Measurements from ENCODE around the gene ANAPC5.
"Not testable (repeated sequence)": the region's sequence is repeated elsewhere in the genome, so short reads cannot be mapped to it uniquely, and the experiment has no call there.

The ANAPC5 gene

DNA sequence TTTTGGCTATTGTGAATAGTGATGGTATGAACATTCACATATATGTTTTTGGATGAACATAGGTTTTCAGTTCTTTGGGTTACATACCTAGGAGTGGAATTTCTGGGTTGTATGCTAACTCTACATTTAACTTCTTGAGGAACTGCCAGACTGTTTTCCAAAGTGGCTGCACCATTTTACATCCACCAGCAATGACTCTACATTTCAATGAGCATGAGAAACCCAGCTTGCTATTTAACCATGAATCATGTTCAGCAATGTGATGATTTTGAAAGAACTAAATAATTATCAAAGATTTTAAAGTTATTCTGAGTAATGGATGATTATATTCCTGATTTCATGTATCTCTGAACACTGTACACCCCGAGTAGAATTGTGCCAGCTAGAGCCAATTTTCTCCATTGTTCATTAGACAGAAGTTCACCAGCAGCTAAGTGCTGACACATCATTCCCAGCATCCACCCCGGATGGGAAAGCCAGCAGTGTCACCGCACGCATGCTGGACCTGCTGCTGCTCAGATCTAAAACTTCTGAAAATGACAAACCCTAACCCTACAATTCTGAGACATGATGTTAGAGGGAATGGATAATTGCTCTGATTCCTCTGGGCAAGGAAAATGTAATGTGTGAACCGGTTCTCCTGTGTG lies 13.3 kb upstream of the ANAPC5 start:
- DNase-seq (ENCODE audit: low read depth) = no peak

DNA sequence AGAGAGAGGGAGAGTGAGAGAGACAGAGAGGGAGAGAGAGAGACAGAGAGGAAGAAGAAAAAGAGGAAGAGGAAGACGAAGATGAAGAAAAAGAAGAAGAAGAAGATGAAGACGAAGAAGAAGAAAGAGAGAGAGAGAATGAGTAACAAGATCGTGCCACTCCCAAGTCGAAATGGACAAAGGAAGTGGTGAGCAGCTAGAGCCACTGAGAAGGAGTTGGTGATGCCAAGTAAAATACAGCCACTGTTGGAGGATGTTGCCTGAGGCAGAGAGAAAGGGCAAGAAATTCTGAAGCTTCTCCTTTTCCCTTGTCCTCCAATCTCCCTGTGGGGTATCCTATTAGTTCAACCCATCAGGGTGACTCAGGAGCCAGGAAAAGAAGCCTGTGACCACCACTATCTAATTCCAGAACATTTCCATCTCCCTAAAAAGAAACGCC lies 12.5 kb upstream of the ANAPC5 start:
- DNase-seq (ENCODE audit: low read depth) = no peak

DNA sequence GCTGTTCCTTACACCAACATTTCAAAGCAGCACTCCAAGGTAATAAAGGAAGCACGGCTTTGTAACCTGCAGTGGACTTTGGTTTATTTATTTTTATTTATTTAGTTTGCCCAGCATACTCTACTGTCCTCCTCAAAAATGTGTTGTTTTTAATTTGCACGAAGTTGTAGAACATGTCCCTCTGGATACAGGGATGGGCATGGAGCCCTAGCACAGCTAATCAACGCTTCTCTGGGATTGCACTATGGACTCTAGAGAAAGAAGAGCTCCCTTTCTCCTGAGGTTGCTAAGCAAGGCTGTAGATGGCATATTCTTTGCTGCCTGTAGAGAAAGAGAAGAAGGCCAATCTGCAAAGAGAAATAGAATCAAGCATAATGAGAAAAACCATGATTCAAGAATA lies 5.9 kb upstream of the ANAPC5 start:
- no peak for DNase-seq (ENCODE audit: low read depth)

DNA sequence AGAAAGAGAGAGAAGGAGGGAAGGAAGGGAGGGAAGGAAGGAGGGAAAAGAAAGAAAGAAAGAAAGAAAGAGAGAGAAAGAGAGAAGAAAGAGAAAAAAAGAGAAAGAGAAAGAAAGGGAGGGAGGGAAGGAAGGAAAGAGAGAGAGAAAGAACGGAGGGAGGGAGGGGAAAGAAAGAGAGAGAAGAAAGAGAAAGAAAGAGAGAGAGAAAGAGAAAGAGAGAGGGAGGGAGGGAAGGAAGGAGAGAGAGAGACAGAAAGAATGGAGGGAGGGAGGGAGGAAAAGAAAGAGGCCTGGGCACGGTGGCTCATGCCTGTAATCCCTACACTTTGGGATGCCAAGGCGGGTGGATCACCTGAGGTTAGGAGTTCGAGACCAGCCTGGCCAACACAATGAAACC lies 5.1 kb upstream of the ANAPC5 start:
- DNase-seq (ENCODE audit: low read depth) = no peak

DNA sequence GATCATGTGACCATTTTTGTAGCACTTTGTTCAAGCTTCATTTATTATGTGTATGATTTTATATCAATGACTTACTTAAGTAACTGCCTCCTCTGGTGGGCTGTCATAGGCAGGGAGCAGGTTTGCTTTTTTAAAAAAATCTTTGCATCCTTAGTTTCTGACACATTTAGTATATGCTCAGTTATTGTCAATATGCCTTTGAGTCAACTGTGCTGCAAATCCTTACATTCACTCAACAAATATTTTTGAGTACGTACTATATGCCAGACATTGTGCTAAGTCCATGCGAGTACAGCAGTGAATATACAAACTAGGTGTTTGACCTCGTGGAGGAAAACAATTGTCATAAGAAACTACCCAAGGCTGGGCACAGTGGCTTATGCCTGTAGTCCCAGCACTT lies 4.4 kb upstream of the ANAPC5 start:
- no peak for DNase-seq (ENCODE audit: low read depth)

DNA sequence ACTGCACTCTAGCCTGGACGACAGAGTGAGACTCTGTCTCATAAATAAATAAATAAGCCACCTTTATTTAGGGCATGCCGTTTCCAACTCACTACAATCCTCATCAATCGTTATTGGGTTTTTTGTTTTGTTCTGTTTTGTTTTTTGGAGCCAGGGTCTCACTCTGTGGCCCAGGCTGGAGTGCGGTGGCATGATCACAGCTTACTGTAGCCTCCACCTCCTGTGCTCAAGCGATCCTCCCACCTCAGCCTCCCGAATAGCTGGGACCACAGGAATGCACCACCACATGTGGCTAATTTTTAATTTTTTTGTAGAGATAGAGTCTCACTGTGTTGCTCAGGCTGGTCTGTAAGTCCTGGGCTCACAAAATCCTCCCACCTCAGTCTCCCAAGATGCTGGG lies 3.6 kb upstream of the ANAPC5 start:
- no peak for DNase-seq (ENCODE audit: low read depth)

DNA sequence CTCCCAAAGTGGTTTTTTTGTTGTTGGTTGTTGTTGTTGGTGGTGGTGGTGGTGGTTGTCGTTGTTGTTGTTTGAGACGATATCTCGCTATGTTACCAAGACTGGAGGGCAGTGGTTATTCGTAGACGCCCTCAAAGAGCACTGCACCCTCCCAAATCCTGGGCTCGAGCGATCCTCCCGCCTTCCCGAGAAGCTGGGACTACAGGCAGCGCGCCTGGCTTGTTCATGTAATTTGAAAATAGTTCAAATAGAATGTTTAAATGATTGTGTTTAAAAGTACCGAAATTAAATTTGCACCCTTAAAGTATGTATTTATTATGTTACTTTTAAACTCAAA lies 439 bp upstream of the ANAPC5 start:
- no peak for DNase-seq (ENCODE audit: low read depth)

DNA sequence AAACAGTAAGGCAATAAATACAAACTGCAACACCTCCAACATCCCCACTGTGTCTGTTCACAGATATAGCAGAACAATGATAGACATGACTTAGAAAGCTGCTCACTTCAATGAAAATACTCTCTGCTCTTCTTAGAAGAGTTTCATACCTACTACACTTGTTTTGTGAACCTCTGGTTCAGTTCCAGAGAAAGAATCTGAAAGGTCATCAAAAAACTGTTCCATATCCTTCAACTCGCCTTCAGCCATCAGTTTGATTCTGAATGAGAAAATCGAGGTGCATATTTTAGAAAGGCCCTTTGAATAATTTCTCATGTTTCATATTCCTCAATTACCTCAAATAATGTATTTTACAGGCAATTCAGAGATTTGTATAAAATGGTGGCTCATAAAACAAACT lies 5.5 kb downstream of the ANAPC5 start:
- no peak for DNase-seq (ENCODE audit: low read depth)

DNA sequence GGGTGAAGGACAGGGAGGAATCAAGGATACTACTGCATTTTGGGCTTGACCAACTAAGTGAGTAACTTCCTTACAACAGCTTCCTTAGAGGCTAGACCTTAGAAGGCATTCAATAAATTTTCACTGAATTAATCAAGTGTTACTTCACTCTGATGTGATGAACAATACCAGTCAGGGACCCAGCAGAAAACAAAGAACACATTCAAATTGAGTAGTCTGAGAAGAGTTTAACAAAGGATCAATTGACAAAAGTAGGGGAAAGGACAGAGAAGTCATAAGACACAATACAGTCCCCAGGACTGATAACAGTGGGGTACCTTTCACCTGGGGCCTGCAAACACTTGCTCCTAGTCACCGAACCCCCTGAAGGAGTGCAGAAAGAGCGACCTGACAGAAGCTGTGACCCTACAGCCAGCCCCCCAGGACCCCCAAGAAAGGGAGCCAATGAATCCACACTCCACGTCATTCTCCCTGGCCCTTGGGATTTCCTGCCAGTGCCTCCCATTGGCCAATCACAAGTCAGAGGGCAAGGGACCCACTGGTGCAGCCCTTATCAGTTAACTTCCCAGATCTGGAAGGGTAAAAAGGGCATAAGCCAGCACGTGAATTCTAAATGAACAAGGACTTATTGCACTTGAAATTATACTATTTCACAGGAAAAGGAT lies 6.9 kb downstream of the ANAPC5 start:
- DNase-seq (ENCODE audit: low read depth) = no peak

DNA sequence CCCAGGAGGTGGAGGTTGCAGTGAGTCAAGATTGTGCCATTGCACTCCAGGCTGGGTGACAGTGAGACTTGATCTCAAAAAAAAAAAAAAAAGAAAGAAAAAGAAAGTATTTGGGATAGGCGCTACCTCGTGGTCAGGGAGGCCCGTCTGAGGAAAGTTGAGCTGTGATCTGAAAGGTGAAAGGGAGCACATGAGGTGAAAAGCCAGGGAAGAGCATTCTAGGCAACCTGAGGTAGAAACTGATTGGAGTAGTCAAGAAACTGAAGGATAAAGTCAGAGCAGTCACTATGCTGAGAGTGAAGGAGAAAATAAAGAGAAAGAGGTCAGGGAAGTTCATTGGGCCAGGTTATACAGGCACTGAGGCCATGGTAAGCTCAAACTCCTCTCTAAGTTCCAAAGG lies 7.7 kb downstream of the ANAPC5 start:
- DNase-seq (ENCODE audit: low read depth) = no peak

DNA sequence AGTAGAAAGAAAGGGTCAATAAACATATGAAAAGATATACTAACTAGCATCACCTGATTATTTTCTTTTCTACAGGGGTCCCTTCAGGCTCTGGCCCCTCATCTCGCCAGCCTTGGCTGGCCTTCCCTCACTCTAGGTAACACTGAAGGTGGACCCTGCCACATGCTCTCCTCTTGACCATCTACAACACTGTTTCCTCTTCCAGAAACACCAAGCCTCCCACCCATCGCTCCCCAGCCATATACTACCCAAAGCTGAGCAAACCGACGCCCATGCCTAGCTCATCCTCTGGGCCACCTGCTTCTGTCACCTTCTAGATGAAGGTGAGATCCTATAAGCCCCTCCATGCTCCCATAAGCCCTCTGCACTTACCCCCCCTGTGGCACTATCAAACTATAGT lies 14.8 kb downstream of the ANAPC5 start:
- no peak for DNase-seq (ENCODE audit: low read depth)

DNA sequence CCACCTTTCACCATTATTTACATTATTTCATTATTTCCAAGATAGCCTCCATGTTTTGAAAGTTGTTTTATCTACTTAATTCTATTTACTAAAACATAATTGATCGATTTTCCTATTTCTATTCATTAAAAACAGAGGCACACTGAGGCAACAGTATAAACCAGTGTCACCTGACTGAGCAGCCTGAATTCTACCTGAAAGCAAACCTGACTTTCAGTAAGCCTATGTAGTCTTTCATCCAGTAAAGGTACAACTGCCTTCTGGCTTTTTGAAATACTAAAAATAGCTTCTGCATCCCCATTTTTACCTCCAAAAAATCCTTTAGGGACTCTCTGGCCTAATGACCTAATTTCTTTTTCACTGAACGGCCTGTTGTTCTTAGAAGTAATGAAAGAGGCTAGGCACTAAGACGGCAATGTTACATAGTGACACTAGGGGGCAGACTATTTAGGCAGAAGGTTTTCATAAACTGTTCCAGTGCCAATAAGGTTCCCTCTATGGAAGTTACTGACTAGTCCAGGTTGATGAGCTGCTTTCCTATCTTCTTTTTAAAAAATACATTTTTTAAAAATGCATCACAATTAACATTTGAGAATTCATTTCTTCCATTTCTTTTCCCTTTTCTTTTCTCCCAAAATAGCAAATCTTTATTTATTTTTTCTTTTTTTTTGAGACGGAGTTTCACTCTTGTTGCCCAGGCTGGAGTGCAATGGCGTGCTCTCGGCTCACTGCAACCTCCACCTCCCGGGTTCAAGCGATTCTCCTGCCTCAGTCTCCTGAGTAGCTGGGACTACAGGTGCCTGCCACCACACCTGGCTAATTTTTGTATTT lies 17.5 kb downstream of the ANAPC5 start:
- peak; percentile 19 for DNase-seq (ENCODE audit: low read depth)

DNA sequence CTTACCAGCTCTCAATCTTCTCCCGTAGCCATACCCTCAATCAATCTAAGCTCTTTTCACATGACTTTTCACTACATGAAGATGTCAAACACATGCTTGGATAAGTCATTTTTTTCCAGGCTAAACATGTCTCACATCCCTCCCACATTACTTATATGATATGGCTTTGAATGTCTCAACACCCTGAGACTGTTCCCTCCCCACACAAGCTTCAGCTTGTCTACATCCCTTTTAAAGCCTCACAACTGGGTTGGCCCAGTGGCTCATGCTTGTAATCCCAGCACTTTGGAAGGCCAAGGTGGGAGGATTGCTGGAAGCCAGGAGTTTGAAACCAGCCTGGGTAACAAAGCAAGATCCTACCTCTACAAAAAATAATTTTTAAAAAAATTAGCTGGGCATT lies 18.5 kb downstream of the ANAPC5 start:
- no peak for DNase-seq (ENCODE audit: low read depth)

DNA sequence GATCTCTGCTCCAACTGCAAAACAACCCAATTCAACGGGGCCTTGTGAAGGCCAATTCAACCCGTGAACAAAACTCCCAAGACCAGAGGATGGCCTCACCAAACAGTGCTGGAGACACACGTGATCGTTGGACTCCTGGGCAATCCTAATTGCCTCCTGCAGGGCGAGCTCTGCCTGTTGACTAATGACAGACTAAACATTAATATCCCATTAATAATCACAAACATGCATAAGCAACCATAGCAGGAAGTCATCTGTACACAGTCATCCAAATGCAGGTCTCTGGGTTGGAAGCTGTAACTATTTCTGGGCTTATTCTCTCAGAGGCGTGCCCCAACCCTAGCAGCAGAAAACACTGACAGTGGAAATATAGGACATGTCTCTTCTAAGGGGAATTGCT lies 21.0 kb downstream of the ANAPC5 start:
- DNase-seq (ENCODE audit: low read depth) = no peak

DNA sequence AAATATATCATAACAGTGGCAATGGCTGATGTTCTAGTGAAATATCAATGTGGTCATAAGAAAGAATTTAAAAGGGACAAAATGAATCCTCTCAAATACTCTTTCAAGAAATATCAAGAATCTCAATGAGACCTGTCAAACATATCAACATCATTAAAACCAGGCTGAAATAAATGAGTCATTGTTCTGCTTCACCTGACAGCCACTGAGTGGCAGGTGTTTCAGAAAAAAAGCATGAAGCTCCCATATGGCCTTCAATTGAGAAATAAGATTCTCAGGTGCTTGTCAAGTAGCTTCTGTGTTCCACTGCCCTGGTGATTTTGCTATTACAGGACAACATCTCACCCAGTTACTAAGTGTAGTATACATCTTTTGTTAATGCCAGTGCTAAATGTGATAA lies 21.5 kb downstream of the ANAPC5 start:
- DNase-seq (ENCODE audit: low read depth) = no peak

DNA sequence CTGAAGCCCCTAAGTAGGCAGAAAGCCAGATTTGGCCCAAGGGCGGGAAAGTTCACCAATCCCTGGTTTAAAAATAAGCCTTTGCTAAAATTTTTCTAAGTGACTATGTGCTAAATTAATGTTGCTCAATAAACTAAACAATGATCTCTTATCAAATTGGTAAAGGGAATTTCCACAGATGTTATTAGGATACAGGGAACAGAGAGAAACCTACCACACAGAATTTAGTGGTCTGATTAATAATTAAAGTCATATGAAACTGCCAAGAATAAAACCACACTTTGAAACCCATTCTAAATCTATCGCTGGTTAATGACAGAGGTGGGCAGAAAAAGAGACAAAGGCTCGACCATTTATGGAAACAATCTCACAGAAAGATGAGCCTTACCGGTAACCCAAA lies 22.0 kb downstream of the ANAPC5 start:
- no peak for DNase-seq (ENCODE audit: low read depth)

DNA sequence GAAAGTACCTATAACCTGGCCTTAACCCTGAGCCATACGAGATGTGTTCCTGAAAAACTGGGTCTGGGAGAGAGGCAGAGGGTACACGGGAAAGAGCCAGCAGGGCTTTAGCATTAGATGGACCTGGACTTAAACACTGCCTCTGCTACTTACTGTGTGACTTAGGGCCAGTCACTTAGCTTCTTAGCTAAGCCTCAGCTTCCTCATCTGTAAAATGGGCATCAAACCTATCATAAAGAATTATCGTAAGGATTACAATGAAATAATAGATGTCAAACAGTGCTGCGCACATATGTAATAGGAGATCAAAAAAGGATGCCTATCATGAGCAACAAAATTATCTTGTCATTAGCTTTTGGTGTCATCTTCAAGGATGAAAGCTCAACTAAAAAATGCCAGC lies 23.6 kb downstream of the ANAPC5 start:
- DNase-seq (ENCODE audit: low read depth) = no peak

DNA sequence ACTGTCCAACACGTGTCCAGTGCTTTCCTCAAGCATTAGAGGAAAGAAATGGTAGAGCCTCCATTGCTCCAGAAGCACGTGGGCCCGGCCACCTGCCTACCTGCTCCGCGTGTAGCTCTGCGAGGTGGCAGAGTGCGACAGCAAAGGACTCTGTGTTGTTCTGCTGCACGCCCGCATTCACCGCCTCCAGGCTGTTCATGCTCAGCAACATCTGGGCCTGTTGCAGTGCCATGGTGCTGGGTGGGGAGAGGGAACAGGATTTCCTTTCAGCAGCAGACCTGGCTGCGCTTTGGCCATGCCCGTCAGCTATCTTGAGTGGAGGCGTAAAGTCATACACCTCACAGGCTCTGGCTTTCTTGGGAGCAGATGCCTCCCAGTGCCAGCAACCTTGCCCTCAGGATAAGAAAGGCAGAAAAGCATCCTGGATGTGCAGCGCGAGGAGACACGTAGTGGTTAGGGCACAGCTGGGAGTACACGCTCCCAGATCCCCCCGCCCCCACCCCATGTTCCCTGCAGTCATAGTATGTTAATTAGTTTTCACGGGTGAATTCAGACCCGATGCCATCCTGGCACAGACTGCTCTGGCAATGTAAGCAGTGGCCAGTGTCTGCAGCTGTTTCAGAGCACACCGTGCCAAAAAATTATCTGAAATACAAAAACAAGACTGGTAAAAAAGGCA lies 25.1 kb downstream of the ANAPC5 start:
- DNase-seq (ENCODE audit: low read depth) = no peak

DNA sequence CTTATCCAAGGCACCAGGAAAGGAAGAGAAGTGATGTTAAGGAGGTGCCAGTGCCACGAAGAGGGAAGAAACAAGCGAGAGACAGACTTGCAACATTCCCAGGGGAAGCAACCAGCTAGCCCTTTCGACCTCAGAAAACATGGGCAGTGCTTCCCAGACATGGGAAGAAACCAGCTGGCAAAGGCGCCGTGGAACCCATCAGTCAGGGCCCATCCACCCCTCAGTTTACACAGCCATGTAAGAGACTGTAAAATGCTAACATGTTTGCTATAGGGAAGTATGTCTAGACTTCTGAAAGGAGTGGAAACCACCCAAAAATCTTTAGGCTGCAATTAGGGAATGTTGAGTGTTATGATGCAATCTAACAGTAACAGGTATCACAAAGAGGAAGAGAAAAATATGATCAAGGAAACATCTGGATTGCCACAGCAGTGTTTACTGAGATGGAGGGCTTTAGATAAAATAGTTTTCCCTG lies 26.3 kb downstream of the ANAPC5 start:
- no peak for DNase-seq (ENCODE audit: low read depth)

DNA sequence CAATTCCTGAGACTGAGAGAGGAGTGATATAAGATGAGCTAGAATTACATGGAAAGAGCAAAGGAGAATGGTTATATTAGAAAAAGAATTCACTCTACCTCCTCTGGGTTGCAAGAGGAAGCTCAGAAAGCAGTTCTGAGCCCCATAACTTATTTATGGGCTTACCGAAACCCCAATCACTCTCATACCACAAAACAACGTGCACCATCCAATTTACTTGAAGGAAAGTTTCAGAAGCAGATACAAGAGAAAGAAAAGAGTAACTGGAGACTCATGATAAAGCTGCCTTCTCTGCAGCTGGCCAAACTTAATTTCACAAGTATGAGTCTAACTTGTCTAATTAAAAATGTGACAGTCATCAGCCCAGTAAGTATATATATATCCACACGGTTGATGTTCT lies 28.3 kb downstream of the ANAPC5 start:
- DNase-seq (ENCODE audit: low read depth) = no peak

DNA sequence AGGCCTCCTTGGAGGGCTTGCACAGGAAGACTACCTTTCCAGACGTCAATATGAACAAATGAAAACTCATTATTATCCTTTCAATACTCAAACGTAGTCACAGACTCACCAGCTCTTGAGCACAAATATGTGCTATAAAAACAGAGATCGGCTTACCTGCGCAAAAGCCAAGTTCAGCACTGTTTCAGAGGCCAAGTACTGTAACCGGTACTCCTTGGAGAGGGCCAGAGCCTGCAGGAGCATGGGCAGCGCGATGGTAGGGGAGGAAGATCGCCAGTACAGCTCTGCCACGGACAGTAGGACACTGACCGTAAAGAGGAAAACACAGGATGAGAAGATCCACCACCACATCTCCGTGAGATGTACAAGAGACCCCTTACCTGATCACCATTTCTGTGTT lies 34.1 kb downstream of the ANAPC5 start:
- no peak for DNase-seq (ENCODE audit: low read depth)

DNA sequence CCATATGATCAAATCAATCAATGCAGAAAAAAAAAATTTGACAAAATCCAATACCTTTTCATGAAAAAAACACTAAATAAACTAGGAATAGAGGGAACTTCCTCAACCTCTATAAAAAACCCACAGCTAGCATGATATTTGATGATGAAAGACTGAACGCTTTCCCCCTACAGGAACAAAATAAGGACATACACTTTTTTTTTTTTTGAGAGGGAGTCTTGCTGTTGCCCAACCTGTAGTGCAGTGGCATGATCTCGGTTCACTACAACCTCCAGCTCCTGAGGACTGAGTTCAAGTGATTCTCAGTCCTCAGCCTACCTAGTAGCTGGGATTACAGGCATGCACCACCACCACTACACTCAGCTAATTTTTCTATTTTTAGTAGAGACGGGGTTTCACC lies 37.8 kb downstream of the ANAPC5 start:
- DNase-seq (ENCODE audit: low read depth) = no peak

DNA sequence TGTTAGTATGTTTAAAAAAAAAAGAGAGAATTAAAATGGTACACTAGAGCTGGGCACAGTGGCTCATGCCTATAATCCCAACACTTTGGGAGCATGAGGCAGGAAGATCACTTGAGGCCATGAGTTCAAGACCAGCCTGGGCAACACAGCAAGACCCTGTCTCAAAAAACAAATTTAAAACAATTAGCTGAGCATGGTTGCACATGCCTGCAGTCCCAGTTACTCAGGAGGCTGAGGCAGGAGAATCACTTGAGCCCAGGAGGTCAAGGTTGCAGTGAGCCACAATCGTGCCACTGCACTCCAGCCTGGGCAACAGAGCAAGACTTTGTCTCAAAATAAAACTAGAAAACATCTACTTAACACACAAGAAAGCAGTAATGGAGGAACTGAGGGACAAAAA lies 42.0 kb downstream of the ANAPC5 start:
- DNase-seq (ENCODE audit: low read depth) = not testable (repeated sequence)

Measured in stimulated activated CD4-positive, alpha-beta T cell treated with anti-CD3 and anti-CD28 coated beads, Interleukin-2, amount 100 ng/mL, for 4 hours (primary cell).